Left ventricle myocardium superior (tissue), 1 donor: ENCODE results near the gene MINK1. TPM values are rescaled to one million over a fixed set of nuclear protein-coding genes. Genes with fewer than 3 reads are reported as not detected.
"Not testable (repeated sequence)": the region's sequence is repeated elsewhere in the genome, so short reads cannot be mapped to it uniquely, and the experiment has no call there.

Source experiments
- ATAC-seq: fragments of 200-7000 bp; cut with Tn5 transposase; one replicate; pipeline ENCODE4 v1.9.1; 2020; ENCODE audit warnings: mild to moderate bottlenecking, moderate library complexity
- DNase-seq: peaks from one replicate; pipeline ENCODE4 v3.0.0-alpha.2; 2020
- intact Hi-C: fragments of 100-400 bp; cut with micrococcal nuclease; formaldehyde crosslinking; loops from one replicate; pipeline ENCODE4 v1.11.0; 2022
- total RNA-seq: library from RNA; stranded (reverse); fragmentation: NEBNext Ultra II Directional; extraction: Animal tissue kit (Norgen Biotek cat#: 25700); gene quantifications from one replicate; pipeline ENCODE4 v1.2.1, GENCODE V29; 2021
- donor health status: DM: no; HTN: yes; CAD: no; lungs with severe emphysema.

The MINK1 gene
- total RNA-seq, 1 donor from 2014 or later: 52.2 TPM

DNA sequence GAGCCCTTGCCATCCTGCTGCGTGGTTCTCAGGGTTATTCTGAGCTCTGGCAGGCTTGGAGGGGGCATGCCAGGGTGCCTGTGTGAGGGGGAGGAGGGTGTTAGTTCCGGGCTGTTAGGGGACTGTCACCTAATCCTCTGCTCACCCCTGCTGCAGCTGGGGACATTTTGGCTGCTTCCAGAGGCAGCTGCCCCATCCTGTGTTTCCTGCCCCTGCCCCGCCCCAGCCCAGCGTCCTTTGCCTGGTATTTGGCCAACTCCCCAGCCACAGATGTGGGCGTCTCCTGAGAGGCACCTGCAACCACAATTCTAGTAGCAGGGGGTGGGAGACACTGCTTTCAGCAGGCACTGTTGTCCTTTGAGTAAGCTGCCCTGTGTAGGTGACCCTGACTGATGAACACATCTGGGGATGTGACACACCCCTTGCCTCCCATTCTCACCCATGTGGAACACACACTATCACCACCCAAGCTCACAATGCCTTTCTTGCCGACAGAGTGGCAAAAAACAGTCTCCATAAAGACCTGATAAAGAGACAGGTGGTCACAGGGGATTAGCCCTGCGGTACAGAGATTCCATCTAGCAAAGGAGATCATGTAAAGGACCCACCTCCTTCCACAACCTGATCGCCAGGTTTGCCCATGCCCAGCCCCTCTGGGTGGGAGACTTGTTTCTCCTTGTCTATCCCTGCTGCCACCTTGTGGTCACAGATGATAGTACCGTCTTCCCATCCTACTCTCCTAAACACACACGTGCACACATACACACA lies 70.1 kb downstream of the MINK1 start, which contains the start of gene CHRNE:
Gene CHRNE (minus strand): TSS at position 48 of the 768 bp plus-strand sequence. CDS start 35 bp downstream, at position 13.
- DNase-seq: peak; percentile 52
- ATAC-seq: peak; percentile 28
- intact Hi-C loops: loop anchor here (10.0 kb wide), 1 partner anchor 162 kb away; no protein-coding TSS in a partner anchor

GRCh38 chr17:4906642-4907041 lies 73.5 kb downstream of the MINK1 start:
- intact Hi-C loops: loop anchor here (10.0 kb wide), 1 partner anchor 158 kb away; no protein-coding TSS in a partner anchor
- not testable (repeated sequence) for DNase-seq, ATAC-seq

DNA sequence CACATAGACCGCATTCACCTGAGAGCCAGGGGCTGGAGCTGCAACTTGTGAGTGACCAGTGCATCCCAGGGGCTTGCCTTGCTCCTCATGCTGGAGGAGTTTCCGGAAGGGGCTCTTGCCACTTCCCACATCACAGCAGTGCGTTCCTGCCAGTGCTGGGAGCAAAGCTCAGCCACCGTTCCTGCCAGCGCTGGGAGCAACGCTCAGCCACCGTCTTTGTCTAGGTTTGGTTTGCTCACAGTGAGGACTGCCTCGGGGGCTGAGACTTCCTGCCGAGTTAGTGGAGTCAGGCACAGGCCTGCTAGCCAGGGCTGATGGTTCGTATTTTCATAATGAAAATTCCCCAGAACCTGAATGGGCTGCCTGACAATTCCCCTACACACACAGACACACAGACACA lies 75.2 kb downstream of the MINK1 start:
- DNase-seq (no peak), ATAC-seq (peak; percentile 43)
- intact Hi-C loops: loop anchor here (10.0 kb wide), 1 partner anchor 156 kb away; no protein-coding TSS in a partner anchor

GRCh38 chr17:4908711-4909496 lies 75.8 kb downstream of the MINK1 start:
- ATAC-seq (peak; percentile 99), DNase-seq (peak; percentile 94)
- intact Hi-C loops: loop anchor here (10.0 kb wide), 1 partner anchor 156 kb away; no protein-coding TSS in a partner anchor

DNA sequence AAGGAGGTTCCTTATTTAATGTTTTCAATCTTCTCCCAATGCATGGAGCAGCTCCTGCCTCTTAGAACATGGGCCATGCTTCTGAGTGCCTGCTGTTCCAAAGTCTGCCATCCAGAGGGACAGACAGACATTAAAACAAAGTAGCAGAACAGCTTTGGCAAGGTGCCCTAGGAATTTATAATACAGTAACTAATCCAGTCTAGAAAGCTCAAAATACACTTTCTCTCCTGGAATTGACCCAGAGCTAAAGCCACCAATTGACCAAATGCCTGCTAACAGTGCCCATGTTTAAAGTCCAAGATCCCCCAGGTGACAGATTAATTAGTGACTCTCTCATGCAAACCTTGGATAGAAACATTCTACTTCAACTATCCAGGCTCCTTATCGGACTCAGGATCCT lies 80.9 kb downstream of the MINK1 start:
- ATAC-seq (no peak), DNase-seq (no peak)
- intact Hi-C loops: no loop called here

DNA sequence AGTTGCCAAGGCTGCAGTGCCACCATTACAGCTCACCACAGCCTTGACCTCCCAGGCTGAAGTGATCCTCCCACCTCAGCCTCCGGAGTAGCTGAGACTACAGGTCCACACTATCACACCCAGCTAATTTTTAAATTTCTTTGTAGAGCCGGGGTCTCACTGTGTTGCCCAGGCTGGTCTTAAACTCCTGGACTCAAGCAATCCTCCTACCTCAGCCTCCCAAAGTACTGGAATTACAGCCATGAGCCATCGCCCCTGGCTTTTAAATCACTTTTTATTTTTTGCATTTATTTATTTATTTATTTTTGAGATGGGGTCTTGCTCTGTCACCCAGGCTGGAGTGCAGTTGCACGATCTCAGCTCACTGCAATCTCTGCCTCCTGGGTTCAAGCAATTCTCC lies 81.4 kb downstream of the MINK1 start:
- DNase-seq, intact Hi-C loops, ATAC-seq: not testable (repeated sequence)

GRCh38 chr17:4919511-4920047 lies 86.4 kb downstream of the MINK1 start:
- ATAC-seq: no peak
- intact Hi-C loops: no loop called here

DNA sequence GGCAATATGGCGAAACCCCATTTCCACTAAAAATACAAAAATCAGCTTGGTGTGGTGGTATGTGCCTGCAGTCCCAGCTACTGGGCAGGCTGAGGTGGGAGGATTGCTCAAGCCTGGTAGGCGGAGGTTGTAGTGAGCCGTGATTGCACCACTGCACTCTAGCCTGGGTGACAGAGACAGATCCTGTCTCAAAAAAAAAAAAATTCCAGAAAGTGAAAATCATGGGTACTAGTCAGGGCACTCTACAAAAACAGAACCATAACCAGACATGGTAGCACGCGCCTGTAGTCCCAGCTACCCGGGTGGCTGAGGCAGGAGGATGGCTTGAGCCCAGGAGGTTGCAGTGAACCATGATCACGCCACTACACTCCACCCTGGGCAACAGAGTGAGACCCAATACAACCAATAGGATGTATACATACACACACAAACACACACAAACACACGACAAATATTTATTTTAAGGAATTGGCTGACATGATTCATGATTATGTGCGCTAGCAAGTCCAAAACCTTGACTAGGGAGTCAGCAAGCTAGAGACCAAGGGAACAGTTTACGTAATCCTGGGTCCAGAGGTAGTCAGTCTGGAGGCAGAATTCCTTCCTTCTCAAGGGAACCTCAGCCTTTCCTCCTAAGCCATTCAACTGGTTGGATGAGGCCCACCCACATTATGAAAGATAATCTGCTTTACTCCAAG lies 87.4 kb downstream of the MINK1 start:
- ATAC-seq (no peak), DNase-seq (no peak)
- intact Hi-C loops: no loop called here

More at GRCh38 chr17:4919511-4920047, 86.4 kb downstream of the MINK1 start:
- no peak for DNase-seq

DNA sequence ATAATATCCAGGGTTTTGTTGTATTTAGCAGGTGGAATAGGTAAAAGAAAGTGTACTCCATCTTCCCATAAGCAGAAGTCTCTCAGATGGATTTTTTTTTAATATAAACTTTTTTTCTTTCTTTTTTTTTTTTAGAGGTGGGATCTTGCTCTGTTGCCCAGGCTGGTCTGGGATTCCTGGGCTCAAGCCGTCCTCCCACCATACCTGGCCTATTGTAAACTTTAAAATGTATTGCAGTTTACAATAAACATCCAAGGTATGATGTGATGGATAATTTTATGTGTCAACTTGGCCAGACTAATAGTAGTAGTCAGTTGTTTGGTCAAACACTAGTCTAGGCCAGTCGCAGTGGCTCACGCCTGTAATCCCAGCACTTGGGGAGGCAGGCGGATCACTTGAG lies 88.2 kb downstream of the MINK1 start:
- intact Hi-C loops: no loop called here
- DNase-seq (no peak), ATAC-seq (no peak)

GRCh38 chr17:4926577-4927335 lies 93.6 kb downstream of the MINK1 start:
- DNase-seq, ATAC-seq, intact Hi-C loops: not testable (repeated sequence)

GRCh38 chr17:4928881-4929280 lies 95.7 kb downstream of the MINK1 start:
- ATAC-seq (no peak), DNase-seq (no peak)
- intact Hi-C loops: no loop called here

GRCh38 chr17:4931963-4932362 lies 98.8 kb downstream of the MINK1 start, which contains the start of gene GP1BA:
TSS of gene GP1BA (plus strand) at chr17:4932277. CDS start at chr17:4932605, 328 bp downstream.
- ATAC-seq (no peak), DNase-seq (no peak)
- intact Hi-C loops: no loop called here

DNA sequence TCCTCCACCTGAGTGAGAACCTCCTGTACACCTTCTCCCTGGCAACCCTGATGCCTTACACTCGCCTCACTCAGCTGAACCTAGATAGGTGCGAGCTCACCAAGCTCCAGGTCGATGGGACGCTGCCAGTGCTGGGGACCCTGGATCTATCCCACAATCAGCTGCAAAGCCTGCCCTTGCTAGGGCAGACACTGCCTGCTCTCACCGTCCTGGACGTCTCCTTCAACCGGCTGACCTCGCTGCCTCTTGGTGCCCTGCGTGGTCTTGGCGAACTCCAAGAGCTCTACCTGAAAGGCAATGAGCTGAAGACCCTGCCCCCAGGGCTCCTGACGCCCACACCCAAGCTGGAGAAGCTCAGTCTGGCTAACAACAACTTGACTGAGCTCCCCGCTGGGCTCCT lies 99.6 kb downstream of the MINK1 start:
- DNase-seq (no peak), ATAC-seq (no peak)
- intact Hi-C loops: no loop called here

DNA sequence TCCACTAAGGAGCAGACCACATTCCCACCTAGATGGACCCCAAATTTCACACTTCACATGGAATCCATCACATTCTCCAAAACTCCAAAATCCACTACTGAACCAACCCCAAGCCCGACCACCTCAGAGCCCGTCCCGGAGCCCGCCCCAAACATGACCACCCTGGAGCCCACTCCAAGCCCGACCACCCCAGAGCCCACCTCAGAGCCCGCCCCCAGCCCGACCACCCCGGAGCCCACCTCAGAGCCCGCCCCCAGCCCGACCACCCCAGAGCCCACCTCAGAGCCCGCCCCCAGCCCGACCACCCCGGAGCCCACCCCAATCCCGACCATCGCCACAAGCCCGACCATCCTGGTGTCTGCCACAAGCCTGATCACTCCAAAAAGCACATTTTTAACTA lies 100.5 kb downstream of the MINK1 start:
- ATAC-seq (no peak), DNase-seq (no peak)
- intact Hi-C loops: no loop called here

DNA sequence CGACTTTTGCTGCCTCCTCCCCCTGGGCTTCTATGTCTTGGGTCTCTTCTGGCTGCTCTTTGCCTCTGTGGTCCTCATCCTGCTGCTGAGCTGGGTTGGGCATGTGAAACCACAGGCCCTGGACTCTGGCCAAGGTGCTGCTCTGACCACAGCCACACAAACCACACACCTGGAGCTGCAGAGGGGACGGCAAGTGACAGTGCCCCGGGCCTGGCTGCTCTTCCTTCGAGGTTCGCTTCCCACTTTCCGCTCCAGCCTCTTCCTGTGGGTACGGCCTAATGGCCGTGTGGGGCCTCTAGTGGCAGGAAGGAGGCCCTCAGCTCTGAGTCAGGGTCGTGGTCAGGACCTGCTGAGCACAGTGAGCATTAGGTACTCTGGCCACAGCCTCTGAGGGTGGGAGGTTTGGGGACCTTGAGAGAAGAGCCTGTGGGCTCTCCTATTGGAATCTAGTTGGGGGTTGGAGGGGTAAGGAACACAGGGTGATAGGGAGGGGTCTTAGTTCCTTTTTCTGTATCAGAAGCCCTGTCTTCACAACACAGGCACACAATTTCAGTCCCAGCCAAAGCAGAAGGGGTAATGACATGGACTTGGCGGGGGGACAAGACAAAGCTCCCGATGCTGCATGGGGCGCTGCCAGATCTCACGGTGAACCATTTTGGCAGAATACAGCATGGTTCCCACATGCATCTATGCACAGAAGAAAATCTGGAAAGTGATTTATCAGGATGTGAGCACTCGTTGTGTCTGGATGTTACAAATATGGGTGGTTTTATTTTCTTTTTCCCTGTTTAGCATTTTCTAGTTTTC lies 101.2 kb downstream of the MINK1 start:
- peak; percentile 64 for DNase-seq
- peak; percentile 25 for ATAC-seq
- intact Hi-C loops: no loop called here

DNA sequence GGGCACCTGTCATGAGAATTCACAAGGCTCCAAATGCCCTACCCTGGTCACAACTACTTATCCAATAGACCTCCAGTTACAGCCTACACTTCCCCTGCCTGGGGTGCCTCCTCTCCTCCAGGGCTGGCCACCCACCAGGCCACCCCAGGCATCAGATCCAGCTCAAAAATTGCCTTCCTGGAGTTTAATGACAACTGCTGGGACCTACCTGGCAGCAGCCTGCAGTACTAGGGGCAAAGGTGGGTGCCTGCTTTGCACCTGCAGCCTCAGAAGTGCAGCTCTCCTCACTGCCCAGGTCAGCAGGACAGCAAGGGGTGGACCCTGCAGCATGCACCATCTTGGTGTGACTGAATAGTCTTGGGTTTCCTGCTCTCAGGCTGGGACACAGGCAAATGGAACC lies 102.5 kb downstream of the MINK1 start:
- intact Hi-C loops: no loop called here
- DNase-seq (no peak), ATAC-seq (no peak)

DNA sequence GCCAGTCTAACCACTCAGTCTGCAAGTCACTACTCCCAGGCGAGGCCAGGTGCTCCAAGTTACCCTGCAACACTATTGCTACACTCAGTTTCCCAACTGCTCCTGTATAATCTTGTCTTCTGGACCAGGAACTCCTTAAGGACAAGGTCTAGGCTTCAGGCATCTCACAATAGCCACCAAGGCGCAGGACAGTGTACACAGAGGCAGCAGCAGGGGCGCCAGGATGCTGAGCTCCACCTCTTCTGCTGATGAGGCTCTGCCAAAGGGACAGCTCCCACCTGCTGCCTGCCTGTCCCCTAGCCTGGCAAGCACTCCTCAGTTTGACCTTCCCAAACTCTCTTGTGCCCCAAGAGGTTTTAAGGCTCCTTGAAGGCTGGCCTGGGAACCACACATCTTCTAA lies 103.3 kb downstream of the MINK1 start:
- ATAC-seq (no peak), DNase-seq (no peak)
- intact Hi-C loops: no loop called here

GRCh38 chr17:4937553-4937952 lies 104.4 kb downstream of the MINK1 start:
- ATAC-seq (no peak), DNase-seq (no peak)
- intact Hi-C loops: no loop called here
